HG03159 (cell line): Measurements from ENCODE around the gene GBE1.
"Not testable (repeated sequence)": the region's sequence is repeated elsewhere in the genome, so short reads cannot be mapped to it uniquely, and the experiment has no call there.

Experiments
- ATAC-seq: cut with Tn5 transposase; IDR thresholded peaks from one replicate; pipeline ENCODE4 v1.9.1; 2021; ENCODE audit warnings: mild to moderate bottlenecking, moderate library complexity; ENCODE audit not compliant: unreplicated experiment

GBE1 gene

DNA sequence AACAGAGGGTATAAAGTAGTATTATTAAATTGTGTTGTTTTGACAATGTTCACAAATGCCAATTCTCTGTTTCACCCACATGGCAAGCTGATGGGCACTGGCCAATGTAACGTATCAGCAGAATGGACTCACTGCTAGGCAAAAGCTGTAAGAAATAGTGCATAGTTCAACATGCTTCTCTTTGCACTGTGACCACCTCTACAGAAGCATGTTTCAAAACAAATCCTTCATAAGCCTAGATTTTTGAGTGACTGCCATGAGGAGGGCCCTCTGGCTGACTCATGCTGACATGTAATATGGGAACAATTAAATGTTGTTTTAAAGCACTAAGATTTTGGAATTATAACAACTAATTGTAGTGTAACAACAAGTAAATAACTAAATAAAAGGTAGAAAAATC, 3.2 kb downstream of the GBE1 start:
- ATAC-seq: no peak

DNA sequence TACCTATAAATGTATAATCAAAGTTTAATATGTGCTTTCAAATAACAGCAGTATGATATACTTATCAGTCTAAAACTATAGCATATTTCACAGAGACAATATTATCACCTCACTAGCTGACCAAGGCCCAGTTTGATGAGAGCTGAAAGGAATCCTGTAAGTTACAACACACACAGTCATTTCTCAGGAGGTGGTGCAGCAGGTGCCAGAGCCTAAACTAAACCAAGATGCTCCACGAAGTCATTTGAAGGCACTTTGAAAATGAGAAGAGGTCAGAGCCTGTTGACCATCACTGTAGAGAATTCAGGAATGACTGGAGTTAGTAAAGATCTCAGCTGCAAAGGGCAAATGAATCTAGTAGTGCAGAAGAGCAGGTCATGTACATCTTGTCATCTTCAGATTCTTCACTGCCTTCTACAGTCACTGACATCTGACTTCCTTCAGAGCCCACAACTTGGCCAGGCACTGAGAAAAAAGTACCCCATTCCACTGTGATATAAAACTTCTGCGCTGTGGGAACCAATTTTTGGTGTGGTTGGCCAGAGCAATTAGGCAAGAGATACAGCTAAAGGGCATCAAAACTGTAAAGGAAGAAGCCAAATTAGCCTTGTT, 7.9 kb downstream of the GBE1 start:
- no peak for ATAC-seq

DNA sequence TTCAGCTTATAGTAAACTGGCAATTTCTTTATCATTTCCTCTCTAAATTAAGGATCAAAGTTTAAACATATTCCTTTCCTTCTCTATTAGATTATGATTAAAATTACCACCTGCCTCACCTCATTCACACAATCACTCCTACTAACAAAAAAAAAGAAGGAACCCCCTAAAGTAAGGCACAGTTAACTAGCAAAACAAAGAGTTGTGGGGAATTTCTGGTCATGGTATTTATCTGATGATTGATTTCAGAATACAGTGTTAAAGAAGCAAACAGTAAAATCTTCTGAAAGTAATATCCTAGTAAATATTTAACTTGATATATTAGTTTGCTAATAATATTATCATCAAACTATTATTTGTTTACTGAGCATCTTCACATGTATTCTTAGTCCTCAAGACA, 8.8 kb downstream of the GBE1 start:
- ATAC-seq: peak; percentile 46

DNA sequence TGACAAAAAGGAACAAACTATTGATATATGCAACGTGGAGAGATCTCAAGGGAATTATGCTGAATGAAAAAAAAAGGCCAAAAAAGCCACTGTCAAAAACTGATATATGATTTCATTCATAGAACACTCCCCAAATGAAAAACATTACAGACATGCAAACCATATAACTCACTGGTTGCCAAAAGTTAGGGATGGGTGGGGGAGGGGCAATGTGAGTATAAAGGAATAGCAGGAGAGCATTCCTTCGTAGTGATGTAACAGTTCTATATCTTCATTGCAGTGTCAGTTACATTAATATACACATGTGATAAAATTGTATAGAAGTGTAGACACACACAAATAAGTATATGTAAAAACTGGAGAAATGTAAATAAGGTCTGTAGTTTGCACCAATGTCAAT, 12.2 kb downstream of the GBE1 start:
- no peak for ATAC-seq

DNA sequence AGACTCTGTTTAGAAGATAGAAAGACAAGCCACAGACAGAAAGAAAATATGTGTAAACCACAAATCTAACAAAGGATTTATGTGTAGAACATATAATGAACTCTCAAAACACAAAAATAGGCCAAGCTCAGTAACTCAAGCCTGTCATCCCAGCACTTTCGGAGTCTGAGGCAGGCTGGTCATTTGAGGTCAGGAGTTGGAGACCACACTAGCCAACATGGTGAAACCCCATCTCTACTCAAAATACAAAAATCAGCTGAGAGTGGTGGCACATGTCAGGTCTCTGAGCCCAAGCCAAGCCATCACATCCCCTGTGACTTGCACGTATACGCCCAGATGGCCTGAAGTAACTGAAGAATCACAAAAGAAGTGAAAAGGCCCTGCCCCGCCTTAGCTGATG, 14.2 kb downstream of the GBE1 start:
- ATAC-seq: not testable (repeated sequence)

DNA sequence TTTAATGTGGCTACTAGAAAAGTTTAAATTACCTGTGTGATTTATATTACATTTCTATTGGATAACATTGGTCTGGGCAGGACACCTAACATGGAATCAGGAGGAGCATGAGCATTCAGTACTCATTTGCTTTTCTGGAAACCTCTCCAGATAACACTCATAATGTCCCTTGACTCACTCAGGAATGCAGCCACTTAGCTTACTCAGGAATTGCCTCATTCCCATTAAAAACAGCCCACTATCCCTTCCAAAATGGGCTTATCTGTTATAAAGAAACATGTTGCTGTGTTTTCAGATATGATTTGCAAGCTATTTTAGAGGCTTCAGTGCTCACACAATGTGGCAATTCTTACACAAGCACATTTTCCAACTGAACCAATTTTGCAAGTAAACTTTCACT, 17.1 kb downstream of the GBE1 start:
- ATAC-seq: no peak

DNA sequence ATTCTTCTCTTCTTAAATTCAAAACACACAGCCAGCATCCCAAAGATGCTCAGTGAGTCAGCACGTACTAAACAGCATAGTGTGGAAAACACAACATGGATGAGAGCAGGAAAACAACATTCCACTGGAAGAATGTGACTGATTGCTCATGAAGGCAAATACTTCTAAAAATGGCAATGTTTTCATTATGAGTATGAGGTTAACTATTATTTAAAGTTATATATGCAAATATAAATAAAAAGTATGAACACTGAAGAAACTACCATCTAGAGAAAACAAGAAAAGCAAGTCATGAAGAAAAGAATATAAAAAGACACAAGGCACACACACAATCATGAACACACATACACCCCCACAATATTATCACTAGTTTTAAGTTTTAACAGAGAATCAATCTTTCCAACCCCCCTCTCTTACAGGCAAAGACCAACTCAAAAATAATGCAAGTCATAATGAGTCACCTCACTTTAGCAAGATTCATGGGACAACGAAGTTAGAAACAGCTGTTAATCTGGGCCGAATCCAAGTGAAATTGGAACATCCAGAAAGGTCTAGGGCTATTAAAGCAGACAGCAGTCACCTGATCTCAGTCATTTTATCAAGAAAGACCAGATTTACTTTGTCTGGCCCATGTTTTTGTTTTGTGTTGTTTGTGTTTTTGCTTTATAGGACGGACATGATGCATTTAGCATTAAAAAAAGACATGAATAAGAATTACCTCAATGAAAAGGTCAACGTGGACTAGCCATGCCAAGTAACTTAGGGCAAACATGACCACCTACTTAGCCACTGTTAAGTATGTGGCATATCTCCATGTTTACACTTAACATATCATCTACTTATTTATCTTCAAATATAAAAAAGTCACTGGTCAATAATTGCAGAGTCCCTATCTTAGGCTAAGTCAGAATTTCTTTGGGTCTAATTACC, 18.1 kb downstream of the GBE1 start:
- ATAC-seq: no peak

DNA sequence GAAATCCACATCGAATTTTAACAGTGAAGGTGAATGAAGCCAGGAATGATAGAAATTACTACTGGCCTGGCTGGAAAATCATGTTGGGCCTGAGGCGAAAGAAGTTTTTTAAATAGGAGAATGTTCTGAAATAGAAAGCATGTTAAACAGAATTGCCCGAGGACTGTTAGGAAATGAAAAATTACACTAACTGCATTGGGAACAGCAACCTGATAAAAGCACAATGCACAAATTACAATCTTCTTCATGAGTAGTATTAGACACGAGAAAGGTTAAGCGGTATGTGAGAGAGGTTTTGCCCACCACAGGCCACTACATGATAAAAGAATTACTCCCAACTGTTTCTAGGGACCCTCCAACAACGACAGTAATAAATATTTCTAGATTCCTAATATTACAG, 18.9 kb downstream of the GBE1 start:
- ATAC-seq: no peak

DNA sequence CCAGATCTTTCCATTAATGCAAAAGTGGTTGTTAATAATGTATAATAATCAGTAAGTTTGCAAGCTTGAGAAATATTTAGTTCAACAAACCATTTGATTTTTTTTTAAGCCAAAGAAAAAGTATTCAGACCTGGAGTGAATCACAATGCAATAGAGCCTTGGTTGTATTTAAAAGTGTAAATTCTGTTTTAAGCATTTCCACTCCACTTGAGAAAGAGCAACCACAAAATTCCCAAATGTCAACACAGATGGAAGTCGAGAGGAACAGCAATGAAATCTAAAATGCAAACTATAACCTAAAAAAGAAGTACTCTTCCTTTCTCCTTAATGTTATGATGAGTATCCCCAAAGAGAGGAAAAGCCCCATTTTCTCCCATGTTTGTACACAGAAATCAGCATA, 20.2 kb downstream of the GBE1 start:
- no peak for ATAC-seq

DNA sequence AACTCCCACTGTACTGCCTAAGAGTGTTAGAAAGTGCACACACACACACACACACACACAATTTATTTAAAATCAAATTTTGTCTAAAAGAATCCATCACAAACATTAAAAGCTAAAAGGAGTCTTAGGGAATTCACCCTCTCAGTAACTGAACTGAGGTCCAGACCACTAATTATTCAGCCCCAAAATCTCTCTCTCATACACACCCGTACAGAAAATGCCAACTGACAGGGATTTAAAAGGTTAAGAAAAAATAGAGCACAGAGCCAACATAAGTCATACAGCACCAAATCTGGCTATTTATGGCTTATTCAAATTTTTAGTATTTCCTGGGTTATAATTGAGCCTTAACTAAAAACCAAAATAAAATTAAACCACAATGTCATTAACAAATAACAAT, 20.7 kb downstream of the GBE1 start:
- no peak for ATAC-seq

DNA sequence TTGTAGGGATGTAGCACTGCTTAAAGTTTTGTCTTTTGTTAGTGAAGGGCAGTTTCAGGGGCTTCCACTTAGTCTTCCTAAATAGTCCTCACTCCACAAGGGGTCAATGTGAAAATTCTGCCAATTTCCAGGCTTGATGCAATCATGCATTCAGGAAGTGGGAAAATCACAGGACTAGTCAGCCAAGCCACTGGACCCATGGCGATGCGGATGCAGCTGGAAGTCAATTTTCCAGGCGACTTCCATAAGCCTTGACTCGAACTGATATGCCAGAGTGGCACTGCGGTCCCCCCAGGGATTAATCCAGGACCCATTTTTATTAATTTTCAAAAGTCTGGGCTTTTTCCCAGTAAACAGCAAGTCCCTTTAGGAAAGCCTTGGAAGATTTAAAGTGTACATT, 26.1 kb downstream of the GBE1 start:
- no peak for ATAC-seq

DNA sequence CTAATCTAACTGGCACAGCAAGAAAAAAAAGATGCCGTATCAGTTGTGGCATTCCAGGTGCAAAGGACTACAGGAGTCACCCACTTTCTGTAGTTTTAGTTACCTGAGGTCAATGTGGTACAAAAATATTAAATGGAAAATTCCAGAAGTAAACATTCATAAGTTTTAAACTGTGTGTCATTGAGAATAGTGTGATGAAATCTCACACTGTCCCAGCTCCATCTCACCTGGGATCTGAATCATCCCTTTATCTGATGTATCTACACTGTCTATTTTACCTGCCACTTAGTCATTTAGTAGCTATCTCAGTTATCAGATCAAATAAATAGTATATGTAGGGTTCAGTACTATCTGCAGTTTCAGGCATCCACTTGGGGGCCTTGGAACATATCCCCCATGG, 26.7 kb downstream of the GBE1 start:
- no peak for ATAC-seq

DNA sequence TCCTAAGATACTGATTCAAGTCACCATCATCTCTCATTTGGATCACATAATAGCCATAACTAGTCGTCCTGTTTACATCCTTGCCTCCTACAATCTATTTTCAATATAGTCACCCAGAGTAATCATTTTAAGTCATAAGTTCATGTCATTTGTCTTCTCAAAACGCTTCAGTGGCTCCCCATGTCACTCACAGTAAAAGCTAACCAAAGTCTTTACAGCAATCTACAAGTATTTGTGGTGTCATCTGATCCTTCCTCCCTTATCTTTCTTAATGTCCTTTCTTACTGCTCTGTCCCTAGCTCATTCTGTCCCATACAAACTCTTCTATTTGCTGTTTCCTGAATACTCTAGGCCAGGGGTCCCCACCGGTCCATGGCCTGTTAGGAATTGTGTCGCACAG, 28.8 kb downstream of the GBE1 start:
- no peak for ATAC-seq

DNA sequence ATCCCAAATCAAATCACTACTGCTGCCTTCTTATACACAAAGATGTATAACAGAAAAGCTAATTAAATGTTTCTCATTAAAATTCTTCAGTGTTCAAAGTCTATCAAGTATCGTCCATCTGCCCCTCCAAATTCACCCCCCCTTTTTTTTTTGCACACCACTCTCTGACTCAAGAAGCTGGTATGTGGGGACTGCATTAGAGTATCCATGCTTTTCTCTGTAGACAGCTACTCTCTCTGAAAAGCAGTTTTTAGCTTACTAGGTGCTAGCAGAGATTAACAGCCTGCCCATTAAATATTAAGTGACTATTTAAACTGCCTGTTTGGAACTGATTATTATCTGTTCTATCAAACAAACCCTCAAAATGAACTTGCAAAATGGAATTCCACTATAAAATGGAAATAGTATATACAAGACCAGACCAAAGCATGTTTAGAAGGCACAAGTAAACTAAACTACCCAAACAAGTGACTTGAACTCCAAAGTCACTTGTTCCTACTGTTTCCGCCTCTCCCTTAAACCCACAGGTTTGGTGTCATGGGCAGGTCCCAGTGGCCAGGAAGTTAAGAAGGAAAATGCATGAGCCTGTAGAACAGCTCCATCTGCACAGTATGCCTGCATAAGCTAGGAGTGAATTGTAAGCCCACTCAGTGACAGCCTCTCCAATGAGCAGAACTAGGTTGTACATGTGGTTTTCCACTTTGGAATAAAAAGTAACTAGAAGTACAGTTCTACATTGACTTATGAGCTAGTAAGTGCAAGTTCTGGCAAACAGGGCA, 32.5 kb downstream of the GBE1 start:
- no peak for ATAC-seq

DNA sequence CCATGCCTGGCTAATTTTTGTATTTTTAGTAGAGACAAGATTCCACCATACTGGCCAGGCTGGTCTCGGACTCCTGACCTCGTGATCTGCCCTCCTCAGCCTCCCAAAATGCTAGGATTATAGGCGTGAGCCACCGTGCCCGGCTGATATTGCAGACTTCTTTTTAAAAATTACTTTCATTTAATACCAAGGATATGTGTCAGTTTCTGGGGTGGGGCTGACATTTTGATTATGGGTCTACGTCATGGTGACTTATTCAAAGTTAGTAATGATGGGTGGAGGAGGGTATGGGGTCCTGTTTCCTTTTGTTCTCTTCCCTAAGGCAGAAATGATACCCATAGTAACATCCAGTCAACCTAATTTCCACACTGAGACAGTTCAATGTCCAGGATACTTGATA, 34.7 kb downstream of the GBE1 start:
- no peak for ATAC-seq

DNA sequence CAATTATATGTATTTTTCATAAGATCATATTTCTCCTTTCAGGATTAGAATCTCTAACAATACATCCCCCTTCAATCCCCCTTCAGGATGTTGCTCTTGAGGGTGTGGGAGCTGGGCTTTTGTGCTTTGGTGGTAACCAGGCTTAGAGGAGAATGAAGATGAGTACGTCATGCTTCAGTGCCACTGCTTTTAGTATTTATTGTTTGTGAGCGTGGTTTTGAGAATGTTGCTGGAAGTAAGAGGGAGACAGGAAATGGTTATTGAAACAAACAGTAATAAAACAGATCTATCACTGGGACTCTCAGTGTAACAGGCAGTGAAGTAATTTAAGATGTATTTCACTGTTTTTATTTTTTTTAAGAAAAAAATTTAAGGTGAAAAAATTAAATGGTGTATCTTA, 35.3 kb downstream of the GBE1 start:
- no peak for ATAC-seq

DNA sequence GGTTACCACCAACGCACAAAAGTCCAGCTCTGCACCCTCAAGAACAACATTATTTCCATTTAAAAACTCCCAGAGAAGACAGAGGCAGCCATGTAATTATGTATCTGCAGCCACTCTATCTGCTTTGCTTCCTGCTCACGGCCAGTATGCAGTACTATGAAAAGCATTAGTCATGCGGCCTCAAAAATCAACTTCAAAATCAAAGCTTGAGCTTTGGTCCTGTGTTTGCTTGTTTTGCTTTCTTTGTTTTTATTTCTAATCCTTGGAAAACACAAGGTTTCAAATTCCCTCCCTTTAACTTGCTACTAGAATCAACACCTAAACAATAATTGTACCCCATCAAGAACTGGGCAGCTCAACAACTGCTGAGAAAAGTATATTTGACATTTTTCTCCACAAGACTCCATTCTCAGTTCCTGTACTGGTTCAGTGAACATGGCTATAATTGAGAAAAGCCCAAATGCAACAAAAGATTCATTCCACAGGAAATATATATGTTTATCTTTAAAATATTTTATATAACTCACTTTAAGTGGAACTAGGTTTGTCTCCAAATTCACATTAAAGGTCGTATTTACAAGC, 37.6 kb downstream of the GBE1 start:
- ATAC-seq: no peak

DNA sequence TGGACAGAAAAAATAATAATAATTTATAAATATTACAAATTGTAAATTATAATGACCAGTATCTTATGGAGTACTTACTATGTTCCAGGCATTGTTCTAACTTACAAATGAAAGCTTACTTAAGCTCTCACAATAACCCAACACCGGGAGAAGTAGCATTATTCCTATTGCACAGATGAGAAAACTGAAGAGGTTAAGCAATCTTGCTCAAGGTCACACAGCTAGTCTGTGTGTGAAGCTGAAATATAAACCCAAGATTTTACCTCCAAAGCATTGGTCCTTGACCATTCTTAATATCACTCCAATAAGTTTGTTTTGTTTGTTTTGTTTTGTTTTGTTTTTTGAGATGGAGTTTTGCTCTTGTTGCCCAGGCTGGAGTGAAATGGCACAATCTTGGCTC, 43.1 kb downstream of the GBE1 start:
- no peak for ATAC-seq

DNA sequence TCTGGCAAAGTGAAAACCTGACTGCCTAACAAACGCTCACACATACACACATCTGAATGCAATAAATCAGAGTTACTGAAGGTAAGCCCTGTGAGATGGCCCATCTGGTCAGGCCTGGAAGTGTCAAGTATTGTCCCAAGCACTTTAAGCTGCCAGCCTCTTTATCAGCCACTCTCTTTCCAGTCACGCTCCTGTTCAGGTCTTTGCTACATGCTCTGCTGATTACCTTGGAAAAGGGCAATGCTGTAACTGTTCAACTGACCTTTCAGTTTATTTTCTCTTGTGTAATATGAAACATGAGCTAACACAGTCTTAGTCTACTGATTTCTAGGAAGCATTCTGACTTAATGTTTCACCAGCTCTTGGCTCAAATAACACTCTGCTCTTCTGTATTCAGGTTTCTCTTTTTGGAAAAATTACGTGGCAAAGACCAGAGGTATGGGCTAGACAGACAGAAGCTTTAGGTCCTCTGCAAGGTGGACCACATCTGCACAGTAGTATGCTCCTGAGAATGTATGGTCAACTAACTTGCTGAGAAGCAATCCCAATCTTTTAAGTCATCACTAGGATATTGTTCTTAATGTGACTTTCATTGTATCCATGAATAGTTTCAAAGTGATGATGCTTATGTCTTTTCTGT, 44.5 kb downstream of the GBE1 start:
- ATAC-seq: no peak

DNA sequence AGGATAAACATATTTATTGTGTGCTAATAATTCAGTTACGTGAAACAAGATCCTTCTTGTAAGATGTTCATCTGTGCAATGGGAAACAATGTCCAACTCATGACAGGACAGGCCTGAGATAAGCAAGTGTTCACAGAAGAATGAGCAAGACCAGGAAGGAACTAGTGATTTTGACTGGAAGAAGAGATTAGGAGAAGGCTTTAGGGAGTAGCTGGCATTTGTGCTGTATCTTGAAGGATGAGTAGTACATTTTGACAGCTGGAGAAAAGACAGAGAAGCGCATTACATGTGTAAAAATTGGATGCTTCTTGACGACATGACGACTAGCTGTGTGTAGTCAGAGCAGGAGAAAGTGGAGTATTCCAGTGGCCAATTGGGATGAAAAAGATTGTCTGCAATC, 48.4 kb downstream of the GBE1 start:
- no peak for ATAC-seq

DNA sequence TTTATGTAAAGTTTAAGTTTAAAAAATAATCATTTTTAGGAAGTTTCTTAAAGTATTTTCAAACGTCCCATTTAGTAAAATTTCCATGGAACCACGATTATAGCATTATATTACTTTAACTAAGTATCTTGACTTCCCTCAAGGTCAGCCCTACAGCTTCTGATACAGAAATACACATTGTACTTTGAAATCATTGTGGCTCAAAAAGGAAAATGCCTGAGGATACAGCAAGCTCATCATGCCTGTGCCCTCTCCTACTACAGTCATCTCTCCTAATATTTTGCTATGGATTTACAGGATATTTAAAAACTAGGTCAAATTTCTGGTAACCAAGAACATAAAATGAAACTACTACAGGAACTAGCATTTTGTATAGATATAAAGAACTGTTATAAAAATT, 51.8 kb downstream of the GBE1 start:
- ATAC-seq: no peak
